Endothelial cell (in vitro differentiated cells): Measurements from ENCODE around the gene GPATCH8. TPM values are rescaled to one million over a fixed set of nuclear protein-coding genes. Genes with fewer than 3 reads are reported as not detected.
A peak's percentile ranks its signal among the peaks of the same experiment; 100 is the strongest.

Experiments used
- DNase-seq: peaks from one replicate; pipeline ENCODE4 v3.0.0; 2021; ENCODE audit warnings: low spot score
- H3K27ac Mint-ChIP-seq: one replicate; pipeline ENCODE4 v1.8.0; 2021; ENCODE audit warnings: mixed read lengths, inconsistent platforms; ENCODE audit not compliant: unreplicated experiment
- H3K27me3 Mint-ChIP-seq: one replicate; pipeline ENCODE4 v1.8.0; 2021; ENCODE audit warnings: mild to moderate bottlenecking, moderate library complexity, mixed read lengths, inconsistent platforms; ENCODE audit not compliant: unreplicated experiment
- H3K36me3 Mint-ChIP-seq: one replicate; pipeline ENCODE4 v1.8.0; 2021; ENCODE audit warnings: mild to moderate bottlenecking, low read depth, mixed read lengths, inconsistent platforms; ENCODE audit not compliant: unreplicated experiment
- H3K4me1 Mint-ChIP-seq: one replicate; pipeline ENCODE4 v1.8.0; 2021; ENCODE audit warnings: mild to moderate bottlenecking, mixed read lengths, inconsistent platforms; ENCODE audit not compliant: unreplicated experiment
- H3K4me3 Mint-ChIP-seq: one replicate; pipeline ENCODE4 v1.8.0; 2021; ENCODE audit warnings: mild to moderate bottlenecking, mixed read lengths, inconsistent platforms; ENCODE audit not compliant: unreplicated experiment
- H3K9me3 Mint-ChIP-seq: one replicate; pipeline ENCODE4 v1.8.0; 2021; ENCODE audit warnings: mixed read lengths, inconsistent platforms; ENCODE audit not compliant: unreplicated experiment
- CTCF ChIP-seq: fragments of 200-600 bp; sonication (generic); IDR thresholded peaks from one replicate; pipeline ENCODE4 v1.5.0; 2021; ENCODE audit warnings: antibody characterized with exemption; ENCODE audit not compliant: unreplicated experiment
- total RNA-seq: library from RNA; stranded (reverse); fragmentation: NEBNext Ultra II Directional; extraction: Animal tissue kit (Norgen Biotek cat#: 25700); gene quantifications from one replicate; pipeline ENCODE4 v1.2.1, GENCODE V29; 2021; ENCODE audit not compliant: unreplicated experiment

GPATCH8 gene
- total RNA-seq, 1 donor from 2014 or later, result 53.3 TPM

DNA sequence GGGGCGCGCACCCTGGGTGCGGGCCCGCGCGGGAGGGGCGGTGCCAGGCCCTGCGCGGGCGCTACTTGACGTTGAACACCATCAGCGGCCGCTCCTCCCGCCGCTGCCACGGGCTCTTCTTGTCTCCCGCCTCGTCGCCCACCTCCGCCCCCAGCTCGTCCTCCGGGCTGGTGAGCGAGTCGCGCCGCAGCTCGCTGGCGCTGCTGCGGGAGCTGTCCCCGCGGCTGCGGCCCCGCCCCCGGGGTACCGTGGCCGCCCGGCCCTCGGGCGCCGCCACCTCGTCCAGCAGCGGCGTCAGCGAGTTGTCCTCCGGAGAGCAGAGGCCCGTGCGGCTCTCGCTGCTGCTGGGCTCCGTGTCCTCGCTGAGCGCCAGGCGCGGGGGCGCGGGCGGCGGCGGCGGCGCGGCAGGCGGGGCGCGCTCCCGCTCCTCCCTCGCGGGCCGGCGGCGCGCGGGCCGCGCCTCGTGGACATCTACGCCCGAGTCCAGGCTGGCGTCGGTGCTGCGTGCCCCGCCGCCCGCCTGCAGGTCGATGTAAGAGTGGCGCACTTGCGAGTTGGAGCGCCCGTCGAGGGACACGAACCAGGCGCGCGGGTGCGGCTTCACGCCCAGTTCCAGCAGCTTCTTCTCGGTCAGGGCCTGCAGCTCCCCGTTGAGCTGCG is 149.4 kb downstream of the GPATCH8 start:
- Mint-ChIP-seq H3K9me3 (no peaks in the 10 kb centered on the region), H3K27me3 (peaks cover 20% of the 10 kb centered on the region), H3K4me3 (no peak overlapping the region), H3K36me3 (peaks cover 11% of the 10 kb centered on the region), H3K4me1 (peaks cover 5% of the 10 kb centered on the region), H3K27ac (no peak overlapping the region)
- no peak for DNase-seq
- no peak for TF ChIP-seq CTCF

DNA sequence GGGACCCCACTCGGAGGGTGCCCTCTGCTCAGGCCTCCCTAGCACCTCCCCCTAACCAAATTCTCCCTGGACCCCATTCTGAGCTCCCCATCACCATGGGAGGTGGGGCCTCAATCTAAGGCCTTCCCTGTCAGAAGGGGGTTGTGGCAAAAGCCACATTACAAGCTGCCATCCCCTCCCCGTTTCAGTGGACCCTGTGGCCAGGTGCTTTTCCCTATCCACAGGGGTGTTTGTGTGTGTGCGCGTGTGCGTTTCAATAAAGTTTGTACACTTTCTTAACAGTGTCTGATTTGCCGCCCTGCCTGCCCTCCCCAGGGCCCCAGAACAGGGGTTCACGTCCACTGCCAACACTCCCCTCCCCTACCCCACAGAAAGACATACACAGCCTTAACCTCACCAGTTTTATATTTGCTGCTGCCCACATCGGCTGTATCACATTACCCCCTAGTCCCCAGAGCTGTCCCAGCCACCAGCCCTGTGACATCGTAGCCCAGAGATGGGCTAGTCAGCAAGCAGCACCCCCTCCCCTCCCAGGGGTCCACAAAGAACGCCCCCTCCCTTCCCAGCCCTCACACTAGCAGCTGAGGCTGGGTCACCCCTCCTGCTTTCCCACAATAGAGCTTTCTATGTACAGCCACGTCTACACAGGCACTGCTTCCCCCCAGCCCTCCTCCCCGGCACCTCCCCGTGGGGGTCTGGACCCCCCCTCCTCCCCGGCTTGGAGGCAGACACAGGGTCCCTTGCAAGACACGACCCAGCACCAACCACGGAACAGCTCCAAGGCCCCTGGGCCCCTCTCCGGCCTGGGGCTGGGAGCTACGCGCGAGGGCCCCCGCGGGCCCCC is 150.2 kb downstream of the GPATCH8 start:
- peaks cover 14% of the 10 kb centered on the region for H3K27me3 Mint-ChIP-seq
- H3K9me3 Mint-ChIP-seq, result no peaks in the 10 kb centered on the region
- no peak for DNase-seq
- H3K36me3 Mint-ChIP-seq, result peaks cover 6% of the 10 kb centered on the region
- peaks cover 5% of the 10 kb centered on the region for H3K4me1 Mint-ChIP-seq
- no peak for TF ChIP-seq CTCF
- H3K27ac Mint-ChIP-seq, result peak overlapping the region; percentile 61
- peak overlapping the region; percentile 78 for H3K4me3 Mint-ChIP-seq

GRCh38 chr17:44351961-44352827 is 151.0 kb downstream of the GPATCH8 start:
- TF ChIP-seq CTCF, result no peak
- no peak for DNase-seq
- Mint-ChIP-seq H3K36me3 (peaks cover 6% of the 10 kb centered on the region), H3K4me1 (peaks cover 5% of the 10 kb centered on the region), H3K4me3 (peak overlapping the region; percentile 56), H3K27ac (no peak overlapping the region), H3K27me3 (peaks cover 14% of the 10 kb centered on the region), H3K9me3 (no peaks in the 10 kb centered on the region)

GRCh38 chr17:44351464-44351863 is 151.7 kb downstream of the GPATCH8 start:
- DNase-seq, result no peak

More at GRCh38 chr17:44351464-44351863, 151.7 kb downstream of the GPATCH8 start:
- Mint-ChIP-seq H3K27me3 (peaks cover 14% of the 10 kb centered on the region), H3K4me1 (peaks cover 5% of the 10 kb centered on the region), H3K4me3 (no peak overlapping the region), H3K27ac (no peak overlapping the region), H3K9me3 (no peaks in the 10 kb centered on the region), H3K36me3 (peaks cover 6% of the 10 kb centered on the region)
- TF ChIP-seq CTCF, result no peak
